ENCODE data around the gene PLCH1. TPM values are rescaled to one million over a fixed set of nuclear protein-coding genes. Genes with fewer than 3 reads are reported as not detected.
A peak's percentile ranks its signal among the peaks of the same experiment; 100 is the strongest.

PLCH1 gene
- total RNA-seq, 1 experiment from 2014 or later = 1.4 TPM

DNA sequence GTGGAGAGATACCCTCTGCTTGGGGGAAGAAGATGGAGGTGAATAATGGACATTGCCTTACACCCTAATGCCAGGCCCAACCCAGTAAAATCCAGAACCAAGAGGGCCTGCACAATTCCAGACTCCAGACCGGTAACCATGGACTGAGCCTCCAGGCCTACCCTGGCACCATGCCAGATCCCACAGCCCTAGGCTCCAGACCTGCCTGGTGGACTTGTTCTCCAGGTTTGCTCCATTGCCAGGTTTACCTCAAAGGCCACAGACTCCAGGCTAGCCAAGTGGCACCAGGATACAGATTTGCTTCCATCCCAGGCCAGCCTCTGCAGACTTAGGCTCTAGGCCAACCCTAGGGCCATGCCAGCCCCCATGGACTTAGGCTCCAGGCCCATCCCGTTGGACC lies 14.0 kb downstream of the PLCH1 start:
- H3K27ac ChIP-seq = no peak overlapping the region
- H3K36me3 ChIP-seq (ENCODE audit: low read depth) = no peaks in the 10 kb centered on the region
- no peaks in the 10 kb centered on the region for H3K27me3 ChIP-seq (ENCODE audit: insufficient read depth, low read depth)
- H3K9me3 ChIP-seq (ENCODE audit: insufficient read depth, low read depth) = no peaks in the 10 kb centered on the region
- DNase-seq = peak; percentile 34 to 49
- no peaks in the 10 kb centered on the region for H3K79me2 ChIP-seq (ENCODE audit: low read depth)
- peaks cover 19% of the 10 kb centered on the region for H3K4me1 ChIP-seq (replicated peaks; ENCODE audit: insufficient read depth)
- ChIA-PET POLR2A (ENCODE audit: unreplicated experiment) (no interaction called here), CTCF (no interaction called here)
- no peak overlapping the region for H3K4me3 ChIP-seq
- no peaks in the 10 kb centered on the region for H4K20me1 ChIP-seq (ENCODE audit: insufficient read depth)
- intact Hi-C loops (cut with micrococcal nuclease; ENCODE audit: unreplicated experiment) = no loop called here
- no peak for TF ChIP-seq EZH2 (IDR thresholded peaks at IDR 0.05; ENCODE audit: low read depth)
- TF ChIP-seq, protein P1, sequence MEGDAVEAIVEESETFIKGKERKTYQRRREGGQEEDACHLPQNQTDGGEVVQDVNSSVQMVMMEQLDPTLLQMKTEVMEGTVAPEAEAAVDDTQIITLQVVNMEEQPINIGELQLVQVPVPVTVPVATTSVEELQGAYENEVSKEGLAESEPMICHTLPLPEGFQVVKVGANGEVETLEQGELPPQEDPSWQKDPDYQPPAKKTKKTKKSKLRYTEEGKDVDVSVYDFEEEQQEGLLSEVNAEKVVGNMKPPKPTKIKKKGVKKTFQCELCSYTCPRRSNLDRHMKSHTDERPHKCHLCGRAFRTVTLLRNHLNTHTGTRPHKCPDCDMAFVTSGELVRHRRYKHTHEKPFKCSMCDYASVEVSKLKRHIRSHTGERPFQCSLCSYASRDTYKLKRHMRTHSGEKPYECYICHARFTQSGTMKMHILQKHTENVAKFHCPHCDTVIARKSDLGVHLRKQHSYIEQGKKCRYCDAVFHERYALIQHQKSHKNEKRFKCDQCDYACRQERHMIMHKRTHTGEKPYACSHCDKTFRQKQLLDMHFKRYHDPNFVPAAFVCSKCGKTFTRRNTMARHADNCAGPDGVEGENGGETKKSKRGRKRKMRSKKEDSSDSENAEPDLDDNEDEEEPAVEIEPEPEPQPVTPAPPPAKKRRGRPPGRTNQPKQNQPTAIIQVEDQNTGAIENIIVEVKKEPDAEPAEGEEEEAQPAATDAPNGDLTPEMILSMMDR (conservative IDR thresholded peaks at IDR 0.05) = no peak
- no peak overlapping the region for H2AFZ ChIP-seq
- no TSS peak for BruUV-seq (replicated peaks)
- no peaks in the 10 kb centered on the region for H3K9me2 ChIP-seq (ENCODE audit: insufficient read depth)
- H3F3A ChIP-seq (ENCODE audit: insufficient read depth, low read depth) = no peaks in the 10 kb centered on the region; the same call in 1 of the 2 replicates
- no peak overlapping the region for H3K4me2 ChIP-seq

DNA sequence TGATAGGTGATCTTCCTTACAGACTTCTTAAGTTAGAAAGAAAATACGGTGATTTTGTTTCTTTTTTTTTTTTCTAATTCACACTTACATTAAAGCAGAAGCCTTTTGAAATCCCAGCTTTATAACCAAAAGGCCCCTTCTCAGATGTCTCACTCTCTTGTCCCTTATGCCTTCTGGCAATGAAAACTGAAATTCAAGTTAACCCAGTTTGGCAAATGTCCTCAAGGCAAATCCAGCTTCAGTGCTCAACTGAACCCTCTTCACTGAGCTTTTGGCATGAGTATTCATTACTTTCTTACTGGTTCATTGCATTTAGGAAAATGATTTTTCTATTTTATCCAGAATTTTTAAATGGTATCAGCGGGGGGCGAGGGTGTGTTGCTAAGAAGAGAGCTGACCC lies 17.0 kb downstream of the PLCH1 start:
- peaks cover 19% of the 10 kb centered on the region for H3K4me1 ChIP-seq (replicated peaks; ENCODE audit: insufficient read depth)
- TF ChIP-seq, protein P1 (conservative IDR thresholded peaks at IDR 0.05) = no peak
- no peak for TF ChIP-seq EZH2 (IDR thresholded peaks at IDR 0.05; ENCODE audit: low read depth)
- no peak overlapping the region for H3K4me3 ChIP-seq
- no peaks in the 10 kb centered on the region; the same call in 1 of the 2 replicates for H3F3A ChIP-seq (ENCODE audit: insufficient read depth, low read depth)
- no peaks in the 10 kb centered on the region for H3K9me3 ChIP-seq (ENCODE audit: insufficient read depth, low read depth)
- no peaks in the 10 kb centered on the region for H3K27me3 ChIP-seq (ENCODE audit: insufficient read depth, low read depth)
- H3K27ac ChIP-seq = no peak overlapping the region
- H2AFZ ChIP-seq = peak overlapping the region; percentile 57; the same call in 1 of the 2 replicates
- H3K36me3 ChIP-seq (ENCODE audit: low read depth) = no peaks in the 10 kb centered on the region
- peak; percentile 25 to 72 for DNase-seq
- no peaks in the 10 kb centered on the region for H3K9me2 ChIP-seq (ENCODE audit: insufficient read depth)
- ChIA-PET CTCF (interaction anchor here (1.3 kb wide), 1 partner anchor 26 kb away, joined by 5 read pairs; no protein-coding TSS in a partner anchor), POLR2A (ENCODE audit: unreplicated experiment) (no interaction called here)
- H4K20me1 ChIP-seq (ENCODE audit: insufficient read depth) = no peaks in the 10 kb centered on the region
- H3K79me2 ChIP-seq (ENCODE audit: low read depth) = no peaks in the 10 kb centered on the region
- H3K4me2 ChIP-seq = peak overlapping the region; percentile 42
- BruUV-seq (replicated peaks) = no TSS peak
- intact Hi-C loops (cut with micrococcal nuclease; ENCODE audit: unreplicated experiment) = no loop called here

DNA sequence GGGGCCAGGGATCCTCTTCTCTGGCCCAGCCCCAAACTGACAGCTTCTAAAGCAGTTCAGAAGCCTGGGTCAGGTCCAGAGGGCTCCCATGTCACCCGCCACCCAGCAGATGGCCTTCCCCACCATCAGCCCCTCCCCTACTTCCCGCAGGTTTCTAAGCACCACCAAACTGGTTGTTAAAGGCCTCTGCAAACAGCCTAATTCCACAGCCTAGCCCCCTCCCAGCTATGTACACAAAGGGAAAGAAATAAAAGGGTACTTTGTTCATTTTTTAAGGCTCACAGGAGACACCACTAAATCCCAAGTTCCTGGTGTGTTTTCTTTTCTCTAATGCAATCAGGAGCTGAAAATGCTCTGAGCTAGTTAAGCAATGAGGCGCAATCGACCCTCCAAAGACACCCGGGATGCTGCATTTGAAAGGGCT lies 30.6 kb downstream of the PLCH1 start:
- Histone ChIP-seq H3K27me3 (ENCODE audit: insufficient read depth, low read depth) (no peaks in the 10 kb centered on the region), H3K79me2 (ENCODE audit: low read depth) (no peaks in the 10 kb centered on the region), H3K4me2 (no peak overlapping the region), H2AFZ (no peak overlapping the region), H4K20me1 (ENCODE audit: insufficient read depth) (no peaks in the 10 kb centered on the region), H3K27ac (no peak overlapping the region), H3K4me3 (no peak overlapping the region), H3K9me3 (ENCODE audit: insufficient read depth, low read depth) (0 out of 2 replicates have a peak, but pooled peaks cover 5% of the 10 kb centered on the region), H3K9me2 (ENCODE audit: insufficient read depth) (no peaks in the 10 kb centered on the region; the same call in 1 of the 2 replicates), H3K36me3 (ENCODE audit: low read depth) (no peaks in the 10 kb centered on the region), H3F3A (ENCODE audit: insufficient read depth, low read depth) (no peaks in the 10 kb centered on the region), H3K4me1 (replicated peaks; ENCODE audit: insufficient read depth) (no peaks in the 10 kb centered on the region)
- POLR2A ChIA-PET (ENCODE audit: unreplicated experiment) = no interaction called here
- no TSS peak for BruUV-seq (replicated peaks)
- no peak for DNase-seq
- no peak for TF ChIP-seq EZH2 (IDR thresholded peaks at IDR 0.05; ENCODE audit: low read depth)
- TF ChIP-seq, protein P1 (conservative IDR thresholded peaks at IDR 0.05) = no peak
- intact Hi-C loops (cut with micrococcal nuclease; ENCODE audit: unreplicated experiment) = no loop called here
- CTCF ChIA-PET = interaction anchor here (0.6 kb wide), 1 partner anchor 448 kb away, joined by 5 read pairs; no protein-coding TSS in a partner anchor
